Stomach (tissue), 9 donors: ENCODE results near the gene MISP. TPM values are rescaled to one million over a fixed set of nuclear protein-coding genes. Genes with fewer than 3 reads are reported as not detected.
"Not testable (repeated sequence)": the region's sequence is repeated elsewhere in the genome, so short reads cannot be mapped to it uniquely, and the experiment has no call there.

Source experiments
- DNase-seq, 2 donors: peaks; one replicate each; pipeline versions ENCODE4 v3.0.0 to v3.0.0-alpha.2; 2013 to 2019
- H3K27ac ChIP-seq, 5 donors: fragments of 200-600 bp in 4 of 5; sonication (generic) in 4 of 5; one replicate each; pipeline ENCODE4 v1.5.1; 2013 to 2019; ENCODE audit warnings: mild to moderate bottlenecking in 1 of 5, moderate library complexity in 1 of 5
- H3K27me3 ChIP-seq, 3 donors: fragments of 200-600 bp; sonication (generic); one replicate each; pipeline ENCODE4 v1.5.1; 2017 to 2019; ENCODE audit warnings: mixed run types in 1 of 3
- H3K36me3 ChIP-seq, 4 donors: fragments of 200-600 bp; sonication (generic); 1 replicate in 3 of 4; 2 replicates in 1 of 4; pipeline ENCODE4 v1.5.1; 2016 to 2019
- H3K4me1 ChIP-seq, 4 donors: fragments of 200-600 bp; sonication (generic); one replicate each; pipeline ENCODE4 v1.5.1; 2016 to 2019
- H3K4me3 ChIP-seq, 4 donors: fragments of 200-600 bp; sonication (generic) in 3 of 4; one replicate each; pipeline ENCODE4 v1.5.1; 2016 to 2019; ENCODE audit warnings: mild to moderate bottlenecking in 1 of 4
- H3K9me3 ChIP-seq, 4 donors: fragments of 200-600 bp; sonication (generic); one replicate each; pipeline ENCODE4 v1.5.1; 2016 to 2019
- CTCF ChIP-seq, 7 experiments: fragments of 450-650 bp in 4 of 7; fragments of 200-600 bp in 3 of 7; sonication (generic) in 3 of 7; IDR thresholded peaks; one replicate each; pipeline ENCODE4 v1.5.1; 2016 to 2019; ENCODE audit warnings: antibody characterized with exemption in 7 of 7, control low read depth in 2 of 7, mild to moderate bottlenecking in 1 of 7
- EP300 ChIP-seq: sonication (generic); formaldehyde crosslinking; IDR thresholded peaks from one replicate; pipeline ENCODE4 v1.6.1; 2017; ENCODE audit warnings: antibody characterized with exemption
- POLR2A ChIP-seq, 4 donors: fragments of 450-650 bp; IDR thresholded peaks; one replicate each; pipeline ENCODE4 v1.6.1; 2016; ENCODE audit warnings: antibody characterized with exemption in 4 of 4, control low read depth in 2 of 4, mild to moderate bottlenecking in 1 of 4, moderate library complexity in 1 of 4
- POLR2AphosphoS5 ChIP-seq, 3 donors: sonication (generic); formaldehyde crosslinking; IDR thresholded peaks; one replicate each; pipeline ENCODE4 v1.6.1; 2016; ENCODE audit warnings: antibody characterized with exemption in 3 of 3
- WGBS, 5 donors: extraction: QIAGEN DNeasy Blood & Tissue Kit in 3 of 5; methylation state at CpG; one replicate each; pipeline versions ENCODE4 v1.1.5 to v1.1.7; 2013 to 2018; 5-methylcytosine and 5-hydroxymethylcytosine counted together
- intact Hi-C: fragments of 100-400 bp; cut with DNase I; formaldehyde crosslinking; loops from one replicate; pipeline ENCODE4 v1.15.1; 2023; ENCODE audit warnings: low total_unique reads
- polyA plus RNA-seq, 3 donors: library from polyadenylated mRNA; stranded (reverse); fragments of 200-250 nt; gene quantifications; one replicate each; pipeline ENCODE4 v1.2.3, GENCODE V29; 2013
- total RNA-seq, 5 donors: library from RNA; depleted of rRNA; stranded (reverse); fragments of >200 nt; gene quantifications; one replicate each; pipeline versions ENCODE4 v1.1.0 to v1.2.3, GENCODE V29; 2014 to 2016
- donor health status: healthy with polysubstance abuse.
- donor health status: Bipolar disorder and iron deficiency.
- donor health status: healthy.

The MISP gene
- total and polyA plus RNA-seq, 8 donors = 2.1 to 149 (median 12.7) TPM

- H3K36me3 ChIP-seq = peaks cover 0 to 10% (median 6%) of the 10 kb centered on the region in 4 donors
- no peak overlapping the region for H3K27ac ChIP-seq
- H3K4me3 ChIP-seq = no peak overlapping the region
- intact Hi-C loops = no loop called here
- WGBS, 5 donors = 25 to 40% (median 37%) methylated on average over 20 to 22 of the region's 22 CpGs
- H3K9me3 ChIP-seq = no peaks in the 10 kb centered on the region
- H3K4me1 ChIP-seq = peaks cover 0 to 14% (median 13%) of the 10 kb centered on the region in 4 donors
- peak; percentile 52 to 68 for DNase-seq
- H3K27me3 ChIP-seq = peaks cover 0 to 7% (median 0%) of the 10 kb centered on the region in 3 donors
- TF ChIP-seq POLR2AphosphoS5 (IDR thresholded peaks at IDR 0.05) (no peak), CTCF (IDR thresholded peaks at IDR 0.05) (peak in 4 of 7 experiments; percentile 25 to 48 (median 36))
Observed at GRCh38 chr19:737591-738093, 13.3 kb upstream of the MISP start.

- Histone ChIP-seq H3K9me3 (peaks cover 0 to 2% (median 0%) of the 10 kb centered on the region in 4 donors), H3K27ac (no peak overlapping the region), H3K27me3 (peaks cover 0 to 7% (median 0%) of the 10 kb centered on the region in 3 donors), H3K4me1 (peaks cover 0 to 14% (median 13%) of the 10 kb centered on the region in 4 donors), H3K4me3 (no peak overlapping the region), H3K36me3 (peaks cover 0 to 10% (median 6%) of the 10 kb centered on the region in 4 donors)
- TF ChIP-seq EP300 (no peak), CTCF (IDR thresholded peaks at IDR 0.05) (no peak), POLR2AphosphoS5 (IDR thresholded peaks at IDR 0.05) (no peak), POLR2A (IDR thresholded peaks at IDR 0.05) (no peak)
- WGBS, 5 donors = 39 to 71% (median 53%) methylated on average over 21 to 23 of the region's 23 CpGs
- peak in 1 of 2 donors; percentile 62 for DNase-seq
- intact Hi-C loops = no loop called here
Observed at GRCh38 chr19:738509-739128, 12.3 kb upstream of the MISP start.

GRCh38 chr19:739998-740715 lies 10.8 kb upstream of the MISP start:
- Histone ChIP-seq H3K4me3 (no peak overlapping the region), H3K9me3 (peaks cover 0 to 16% (median 9%) of the 10 kb centered on the region in 4 donors), H3K27me3 (peaks cover 0 to 7% (median 0%) of the 10 kb centered on the region in 3 donors), H3K36me3 (peaks cover 0 to 10% (median 6%) of the 10 kb centered on the region in 4 donors), H3K4me1 (peaks cover 0 to 6% (median 5%) of the 10 kb centered on the region in 4 donors), H3K27ac (no peak overlapping the region)
- intact Hi-C loops = no loop called here
- DNase-seq = no peak
- 88 to 89% (median 89%) methylated on average over 12 to 36 of the region's 36 CpGs for WGBS, 5 donors
- TF ChIP-seq POLR2A (IDR thresholded peaks at IDR 0.05) (no peak), POLR2AphosphoS5 (IDR thresholded peaks at IDR 0.05) (no peak), CTCF (IDR thresholded peaks at IDR 0.05) (no peak), EP300 (no peak)

GRCh38 chr19:740816-741505 lies 10.0 kb upstream of the MISP start:
- H3K27me3 ChIP-seq, H3K4me3 ChIP-seq, H3K27ac ChIP-seq, H3K4me1 ChIP-seq, intact Hi-C loops, H3K36me3 ChIP-seq, DNase-seq: not testable (repeated sequence)
- WGBS, 5 donors = 81 to 86% (median 82%) methylated on average over 15 to 16 of the region's 16 CpGs
- peaks cover 0 to 16% (median 9%) of the 10 kb centered on the region in 4 donors for H3K9me3 ChIP-seq
